Astrocyte of the spinal cord (primary cell): ENCODE results near the gene POU6F2.
"Not testable (repeated sequence)": the region's sequence is repeated elsewhere in the genome, so short reads cannot be mapped to it uniquely, and the experiment has no call there.

Source experiments
- DNase-seq: peaks from one replicate; pipeline ENCODE4 v3.0.0; 2011; ENCODE audit warnings: low read depth, low spot score
- H3K4me3 ChIP-seq: 2 replicates; pipeline ENCODE4 v1.5.1; 2011; ENCODE audit warnings: low read depth, mild to moderate bottlenecking, low read length, moderate library complexity
- in situ Hi-C: cut with HindIII; loops from 2 replicates; pipeline ENCODE4 v1.10.0; 2017; ENCODE audit warnings: low sequenced_read_pairs
- TF ChIP-seq, protein P1 (sequence below): IDR thresholded peaks from 2 replicates; pipeline ENCODE4 v1.5.1; 2012; ENCODE audit warnings: low read depth, mild to moderate bottlenecking, low read length, inconsistent platforms

The POU6F2 gene

DNA sequence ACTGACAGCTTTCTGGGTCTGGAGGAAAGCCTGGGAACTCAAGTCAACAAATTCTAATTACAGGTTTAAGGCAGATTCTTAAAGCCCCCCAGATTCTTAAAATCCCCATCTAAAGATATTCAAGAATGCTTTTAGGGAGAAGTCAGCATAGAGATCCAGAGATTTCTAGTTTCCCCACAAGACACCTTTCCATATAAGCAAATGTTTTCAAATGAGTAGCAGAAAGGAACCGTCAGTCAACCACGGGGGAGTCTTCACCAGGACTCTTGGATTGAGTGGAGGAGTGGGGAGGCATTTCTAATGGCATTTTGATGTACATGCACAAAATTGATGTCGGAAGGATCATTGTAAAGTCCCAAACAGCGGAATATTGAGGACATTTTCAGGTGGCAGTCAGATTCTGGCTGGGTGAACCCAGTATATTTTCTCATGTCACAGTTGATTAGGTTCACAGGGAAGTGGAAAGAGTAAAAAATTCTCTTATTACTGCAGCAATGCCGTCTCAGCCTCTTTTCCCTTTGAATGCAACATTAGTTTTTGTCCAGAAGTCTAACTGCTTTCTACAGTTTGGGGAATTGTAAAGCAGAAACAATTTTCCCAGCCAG is 396.8 kb downstream of the POU6F2 start:
- no peak for DNase-seq
- in situ Hi-C loops: no loop called here

DNA sequence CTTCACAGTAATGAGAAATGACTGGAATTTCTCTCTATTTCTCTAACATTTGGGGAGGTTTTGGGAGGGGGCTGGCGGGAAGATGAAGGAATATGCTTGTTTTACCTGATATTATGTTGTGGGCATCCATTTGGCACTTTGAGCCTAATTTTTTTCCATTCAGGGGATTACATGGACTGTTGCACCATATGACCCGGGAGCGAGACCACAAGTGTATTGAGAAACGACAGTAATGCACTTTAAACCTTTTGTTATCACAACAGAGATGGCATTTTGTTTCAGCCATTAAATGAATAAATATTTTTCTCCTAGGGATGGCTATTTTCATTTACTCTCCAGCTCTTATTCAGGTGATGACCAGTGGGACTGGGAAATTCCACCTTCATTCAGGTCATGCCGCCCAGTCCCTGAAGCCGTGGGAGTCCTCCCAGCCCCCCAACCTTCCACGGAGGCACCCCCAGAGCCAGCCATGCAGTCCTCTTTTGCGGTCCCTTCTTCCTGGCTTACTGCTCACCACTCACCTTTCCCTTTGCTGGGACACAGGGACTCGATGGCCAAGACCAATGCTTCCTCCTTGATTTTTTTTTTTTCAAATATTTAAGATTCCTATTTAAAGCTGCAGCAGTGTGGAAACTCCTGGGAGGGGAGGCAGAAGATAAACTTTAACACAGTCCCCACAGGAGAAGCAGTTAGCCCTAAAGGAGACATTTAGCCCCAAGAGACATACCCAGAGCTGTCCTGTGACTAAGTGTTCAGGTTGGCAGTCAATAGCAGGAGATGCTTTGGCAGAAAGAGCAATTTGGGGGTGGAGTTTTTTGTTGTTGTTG is 397.6 kb downstream of the POU6F2 start:
- no peak for DNase-seq
- in situ Hi-C loops: no loop called here
- TF ChIP-seq, protein P1, sequence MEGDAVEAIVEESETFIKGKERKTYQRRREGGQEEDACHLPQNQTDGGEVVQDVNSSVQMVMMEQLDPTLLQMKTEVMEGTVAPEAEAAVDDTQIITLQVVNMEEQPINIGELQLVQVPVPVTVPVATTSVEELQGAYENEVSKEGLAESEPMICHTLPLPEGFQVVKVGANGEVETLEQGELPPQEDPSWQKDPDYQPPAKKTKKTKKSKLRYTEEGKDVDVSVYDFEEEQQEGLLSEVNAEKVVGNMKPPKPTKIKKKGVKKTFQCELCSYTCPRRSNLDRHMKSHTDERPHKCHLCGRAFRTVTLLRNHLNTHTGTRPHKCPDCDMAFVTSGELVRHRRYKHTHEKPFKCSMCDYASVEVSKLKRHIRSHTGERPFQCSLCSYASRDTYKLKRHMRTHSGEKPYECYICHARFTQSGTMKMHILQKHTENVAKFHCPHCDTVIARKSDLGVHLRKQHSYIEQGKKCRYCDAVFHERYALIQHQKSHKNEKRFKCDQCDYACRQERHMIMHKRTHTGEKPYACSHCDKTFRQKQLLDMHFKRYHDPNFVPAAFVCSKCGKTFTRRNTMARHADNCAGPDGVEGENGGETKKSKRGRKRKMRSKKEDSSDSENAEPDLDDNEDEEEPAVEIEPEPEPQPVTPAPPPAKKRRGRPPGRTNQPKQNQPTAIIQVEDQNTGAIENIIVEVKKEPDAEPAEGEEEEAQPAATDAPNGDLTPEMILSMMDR: no peak
- H3K4me3 ChIP-seq: no peak overlapping the region

More for the DNA sequence above, 396.8 kb downstream of the POU6F2 start:
- TF ChIP-seq, protein P1: no peak
- no peak overlapping the region for H3K4me3 ChIP-seq

- no peak overlapping the region for H3K4me3 ChIP-seq
- TF ChIP-seq, protein P1: no peak
- in situ Hi-C loops: no loop called here
- no peak for DNase-seq
Observed at GRCh38 chr7:39375874-39376190, 398.1 kb downstream of the POU6F2 start.

DNA sequence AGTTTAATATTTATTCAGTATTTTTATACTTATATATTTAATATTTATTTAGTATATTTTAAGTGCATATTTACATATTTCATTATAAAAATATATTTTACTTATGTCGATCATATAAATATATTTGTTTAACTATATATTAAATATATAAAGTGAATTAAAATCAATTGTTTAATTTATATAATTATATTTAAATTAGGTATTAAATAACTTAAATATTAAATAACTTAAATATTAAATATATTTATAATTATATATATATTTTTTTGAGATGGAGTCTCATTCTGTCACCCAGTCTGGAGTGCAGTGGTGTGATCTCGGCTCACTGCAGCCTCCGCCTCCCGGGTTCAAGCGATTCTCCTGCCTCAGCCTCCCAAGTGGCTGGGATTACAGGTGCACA is 399.2 kb downstream of the POU6F2 start:
- H3K4me3 ChIP-seq, DNase-seq, in situ Hi-C loops: not testable (repeated sequence)

- TF ChIP-seq, protein P1: no peak
- no peak for DNase-seq
- in situ Hi-C loops: no loop called here
- H3K4me3 ChIP-seq: no peak overlapping the region
Observed at GRCh38 chr7:39379416-39379815, 401.7 kb downstream of the POU6F2 start.

GRCh38 chr7:39383136-39383535 is 405.4 kb downstream of the POU6F2 start:
- DNase-seq: no peak
- TF ChIP-seq, protein P1: no peak
- in situ Hi-C loops: no loop called here
- H3K4me3 ChIP-seq: no peak overlapping the region

DNA sequence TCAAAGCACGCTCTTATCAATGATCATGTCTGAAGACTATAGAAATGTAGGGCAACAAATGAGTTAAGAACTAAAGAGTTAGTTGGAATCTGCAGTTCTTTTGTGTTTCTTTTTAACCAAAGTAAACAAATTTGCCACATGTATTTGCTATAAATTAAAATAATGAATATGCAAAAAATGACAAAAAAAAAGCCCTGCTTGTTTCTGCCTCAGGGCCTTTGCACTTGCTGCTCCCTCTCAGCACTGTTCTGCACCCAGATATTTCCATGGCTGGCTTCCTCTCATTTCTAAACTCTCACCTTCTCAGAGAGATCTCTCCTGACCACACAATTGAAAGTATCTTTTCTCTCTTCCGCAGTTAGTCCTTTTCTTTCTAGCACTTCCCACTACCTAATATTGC is 406.7 kb downstream of the POU6F2 start:
- no peak for DNase-seq
- TF ChIP-seq, protein P1: no peak
- H3K4me3 ChIP-seq: no peak overlapping the region
- in situ Hi-C loops: no loop called here
